ENCODE data around the gene MAPK8IP2.

The MAPK8IP2 gene

DNA sequence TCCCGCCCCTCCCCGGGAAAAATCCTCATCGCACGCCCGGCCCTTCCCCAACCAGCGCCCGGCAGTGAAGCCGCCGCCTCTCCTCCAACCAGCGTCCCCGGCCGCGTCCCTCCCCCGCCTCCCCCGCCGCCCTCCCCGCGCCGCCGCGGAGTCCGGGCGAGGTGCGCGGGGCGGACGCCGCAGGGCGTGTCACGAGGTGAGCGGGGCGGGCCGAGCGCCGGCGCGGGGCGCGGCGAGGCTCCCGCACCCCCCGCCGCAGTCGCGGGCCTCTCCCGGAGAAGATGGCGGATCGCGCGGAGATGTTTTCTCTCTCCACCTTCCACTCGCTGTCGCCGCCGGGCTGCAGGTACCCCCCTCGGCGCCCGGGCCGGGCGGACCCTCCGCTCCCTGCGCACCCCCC lies at the start of gene MAPK8IP2:
Gene MAPK8IP2 (plus strand): TSS at position 256 of the 400 bp plus-strand sequence. CDS start 26 bp downstream, at position 282.
- Histone ChIP-seq H3K9me3 (ENCODE audit: control insufficient read depth, low read length) (no peaks in the 10 kb centered on the region), H3K4me1 (ENCODE audit: control insufficient read depth, insufficient read depth, low read length) (peaks cover 9% of the 10 kb centered on the region), H3K9ac (ENCODE audit: low read length) (no peak within 1 kb of the TSS), H3K4me3 (ENCODE audit: low read length) (no peak within 1 kb of the TSS), H3K36me3 (ENCODE audit: control insufficient read depth, insufficient read depth, low read length, severe bottlenecking) (peaks cover 6% of the 10 kb centered on the region), H3K27me3 (replicated peaks; ENCODE audit: control insufficient read depth, insufficient read depth, low read length) (peaks cover 34% of the 10 kb centered on the region)
- peak; percentile 20 for DNase-seq (ENCODE audit: low read depth)

DNA sequence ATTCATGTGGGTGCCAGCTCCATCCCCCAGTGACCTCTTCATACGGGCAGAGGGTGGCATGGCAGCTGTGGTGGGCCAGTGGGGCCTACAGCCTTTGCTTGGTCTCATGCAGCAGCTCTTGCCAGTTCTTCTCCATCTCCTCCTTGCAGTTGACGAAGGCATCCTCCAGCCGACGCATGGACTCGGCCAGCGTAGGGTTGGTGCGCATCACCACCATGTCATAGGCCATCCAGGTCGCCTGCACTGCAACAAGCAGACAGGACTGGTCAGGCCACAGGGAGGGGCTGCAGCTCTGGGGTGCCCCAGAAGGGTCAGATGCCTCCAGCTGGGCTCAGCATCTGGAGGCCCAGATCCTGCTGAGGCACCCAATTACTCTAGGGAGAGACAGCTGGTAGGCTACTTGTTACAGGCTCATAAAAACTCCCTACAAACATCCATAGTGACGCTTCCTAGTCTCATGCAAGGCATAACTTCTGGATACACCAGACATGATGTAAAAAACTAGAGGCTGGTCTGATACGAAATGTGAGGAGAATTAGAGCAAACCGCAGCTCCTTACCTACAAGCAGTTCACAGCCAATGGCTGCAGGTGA lies 49.3 kb upstream of the MAPK8IP2 start:
- Histone ChIP-seq H3K9ac (ENCODE audit: low read length) (no peak overlapping the region), H3K4me3 (ENCODE audit: low read length) (no peak overlapping the region), H3K27me3 (replicated peaks; ENCODE audit: control insufficient read depth, insufficient read depth, low read length) (peaks cover 24% of the 10 kb centered on the region), H3K4me1 (ENCODE audit: control insufficient read depth, insufficient read depth, low read length) (peaks cover 2% of the 10 kb centered on the region), H3K9me3 (ENCODE audit: control insufficient read depth, low read length) (no peaks in the 10 kb centered on the region), H3K36me3 (ENCODE audit: control insufficient read depth, insufficient read depth, low read length, severe bottlenecking) (no peaks in the 10 kb centered on the region)
- no peak for DNase-seq (ENCODE audit: low read depth)

DNA sequence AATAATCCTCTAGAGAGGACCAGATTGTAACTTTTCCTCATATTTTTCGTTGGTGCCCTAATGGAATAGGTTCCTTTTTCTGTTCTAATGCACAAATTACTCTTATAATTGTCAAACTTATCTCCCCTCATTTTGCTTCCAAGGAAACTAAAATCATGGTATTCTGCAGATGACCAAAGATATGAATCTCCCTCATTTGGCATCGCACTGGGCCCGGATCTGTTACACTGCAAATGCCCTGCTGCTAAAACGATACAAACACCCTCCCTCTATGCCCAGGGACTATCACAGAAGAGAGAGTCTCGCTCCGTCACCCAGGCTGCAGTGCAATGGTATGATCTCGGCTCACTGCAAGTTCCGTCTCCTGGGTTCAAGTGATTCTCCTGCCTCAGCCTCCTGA lies 47.3 kb upstream of the MAPK8IP2 start:
- no peak overlapping the region for H3K4me3 ChIP-seq (ENCODE audit: low read length)
- DNase-seq (ENCODE audit: low read depth), result no peak
- H3K4me1 ChIP-seq (ENCODE audit: control insufficient read depth, insufficient read depth, low read length), result no peaks in the 10 kb centered on the region
- no peak overlapping the region for H3K9ac ChIP-seq (ENCODE audit: low read length)
- H3K36me3 ChIP-seq (ENCODE audit: control insufficient read depth, insufficient read depth, low read length, severe bottlenecking), result no peaks in the 10 kb centered on the region
- peaks cover 18% of the 10 kb centered on the region for H3K27me3 ChIP-seq (replicated peaks; ENCODE audit: control insufficient read depth, insufficient read depth, low read length)
- H3K9me3 ChIP-seq (ENCODE audit: control insufficient read depth, low read length), result no peaks in the 10 kb centered on the region

GRCh38 chr22:50556703-50557102 lies 43.9 kb upstream of the MAPK8IP2 start:
- DNase-seq (ENCODE audit: low read depth), result no peak
- Histone ChIP-seq H3K9me3 (ENCODE audit: control insufficient read depth, low read length) (no peaks in the 10 kb centered on the region), H3K4me3 (ENCODE audit: low read length) (no peak overlapping the region), H3K27me3 (replicated peaks; ENCODE audit: control insufficient read depth, insufficient read depth, low read length) (peaks cover 12% of the 10 kb centered on the region), H3K9ac (ENCODE audit: low read length) (no peak overlapping the region), H3K36me3 (ENCODE audit: control insufficient read depth, insufficient read depth, low read length, severe bottlenecking) (no peaks in the 10 kb centered on the region), H3K4me1 (ENCODE audit: control insufficient read depth, insufficient read depth, low read length) (no peaks in the 10 kb centered on the region)

DNA sequence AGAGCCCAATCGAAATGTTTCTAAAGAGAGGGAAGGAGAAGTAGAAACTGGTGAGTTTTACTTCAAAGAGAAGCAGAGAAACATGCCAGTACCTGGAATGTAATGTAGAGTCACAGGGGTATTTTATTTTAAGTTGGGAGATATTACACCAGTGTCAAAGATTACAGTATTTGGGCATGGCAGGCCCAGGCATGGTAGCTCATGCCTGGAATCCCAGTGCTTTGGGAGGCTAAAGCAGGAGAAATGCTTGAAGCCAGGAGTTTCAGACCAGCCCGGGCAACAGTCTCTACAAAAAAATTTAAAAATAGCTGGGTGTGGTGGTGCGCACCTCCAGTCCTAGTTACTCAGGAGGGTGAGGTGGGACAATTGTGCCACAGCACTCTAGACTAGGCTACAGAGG lies 40.6 kb upstream of the MAPK8IP2 start:
- Histone ChIP-seq H3K4me3 (ENCODE audit: low read length) (no peak overlapping the region), H3K9ac (ENCODE audit: low read length) (no peak overlapping the region), H3K4me1 (ENCODE audit: control insufficient read depth, insufficient read depth, low read length) (peaks cover 16% of the 10 kb centered on the region), H3K36me3 (ENCODE audit: control insufficient read depth, insufficient read depth, low read length, severe bottlenecking) (no peaks in the 10 kb centered on the region), H3K9me3 (ENCODE audit: control insufficient read depth, low read length) (no peaks in the 10 kb centered on the region), H3K27me3 (replicated peaks; ENCODE audit: control insufficient read depth, insufficient read depth, low read length) (peaks cover 5% of the 10 kb centered on the region)
- DNase-seq (ENCODE audit: low read depth), result no peak

DNA sequence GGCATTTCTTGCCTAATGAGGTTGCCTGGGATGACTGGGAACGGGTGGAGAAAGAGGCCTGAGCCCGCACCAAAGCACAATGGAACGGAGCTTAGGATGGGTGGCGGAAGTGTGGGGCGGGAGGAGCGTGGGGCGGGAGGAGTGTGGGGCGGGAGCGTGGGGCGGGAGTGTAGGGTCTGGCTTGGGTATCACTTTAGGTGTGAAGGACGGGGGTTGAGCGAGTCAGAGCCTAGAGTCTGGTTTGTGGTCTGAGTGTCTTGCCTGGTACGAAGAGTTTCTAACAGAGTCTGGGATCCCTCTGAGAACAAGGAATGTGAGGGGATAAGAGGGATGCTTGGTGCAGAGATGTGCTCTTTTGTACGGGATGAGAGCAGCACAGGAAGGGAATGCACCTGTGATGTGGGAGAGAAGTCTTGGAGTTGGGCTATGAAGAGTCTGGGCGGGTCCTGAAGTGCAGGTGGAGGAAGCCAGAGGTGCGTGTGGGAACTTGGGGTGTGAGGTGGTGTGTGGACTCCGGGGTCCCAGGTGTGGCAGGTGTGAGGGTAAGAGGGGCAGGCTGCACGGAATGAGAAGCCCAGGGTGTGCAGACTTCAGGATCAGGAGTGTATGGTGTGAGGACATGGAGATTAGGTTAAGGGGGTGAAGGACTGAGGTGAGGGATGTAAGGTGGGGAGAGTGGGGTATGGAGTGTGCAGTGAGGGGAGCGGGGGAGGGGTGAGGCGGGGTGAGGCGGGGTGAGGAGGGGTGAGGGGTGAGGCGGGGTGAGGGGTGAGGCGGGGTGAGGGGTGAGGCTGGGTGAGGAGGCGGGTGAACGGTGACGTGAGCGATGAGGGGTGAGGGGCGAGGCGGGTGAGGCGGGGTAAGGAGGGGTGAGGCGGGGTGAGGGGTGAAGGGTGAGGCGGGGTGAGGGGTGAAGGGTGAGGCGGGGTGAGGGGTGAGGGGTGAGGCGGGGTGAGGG lies 38.9 kb upstream of the MAPK8IP2 start:
- Histone ChIP-seq H3K9me3 (ENCODE audit: control insufficient read depth, low read length) (no peaks in the 10 kb centered on the region), H3K27me3 (replicated peaks; ENCODE audit: control insufficient read depth, insufficient read depth, low read length) (peaks cover 5% of the 10 kb centered on the region), H3K36me3 (ENCODE audit: control insufficient read depth, insufficient read depth, low read length, severe bottlenecking) (no peaks in the 10 kb centered on the region), H3K4me3 (ENCODE audit: low read length) (no peak overlapping the region), H3K9ac (ENCODE audit: low read length) (no peak overlapping the region), H3K4me1 (ENCODE audit: control insufficient read depth, insufficient read depth, low read length) (peaks cover 21% of the 10 kb centered on the region)
- no peak for DNase-seq (ENCODE audit: low read depth)

DNA sequence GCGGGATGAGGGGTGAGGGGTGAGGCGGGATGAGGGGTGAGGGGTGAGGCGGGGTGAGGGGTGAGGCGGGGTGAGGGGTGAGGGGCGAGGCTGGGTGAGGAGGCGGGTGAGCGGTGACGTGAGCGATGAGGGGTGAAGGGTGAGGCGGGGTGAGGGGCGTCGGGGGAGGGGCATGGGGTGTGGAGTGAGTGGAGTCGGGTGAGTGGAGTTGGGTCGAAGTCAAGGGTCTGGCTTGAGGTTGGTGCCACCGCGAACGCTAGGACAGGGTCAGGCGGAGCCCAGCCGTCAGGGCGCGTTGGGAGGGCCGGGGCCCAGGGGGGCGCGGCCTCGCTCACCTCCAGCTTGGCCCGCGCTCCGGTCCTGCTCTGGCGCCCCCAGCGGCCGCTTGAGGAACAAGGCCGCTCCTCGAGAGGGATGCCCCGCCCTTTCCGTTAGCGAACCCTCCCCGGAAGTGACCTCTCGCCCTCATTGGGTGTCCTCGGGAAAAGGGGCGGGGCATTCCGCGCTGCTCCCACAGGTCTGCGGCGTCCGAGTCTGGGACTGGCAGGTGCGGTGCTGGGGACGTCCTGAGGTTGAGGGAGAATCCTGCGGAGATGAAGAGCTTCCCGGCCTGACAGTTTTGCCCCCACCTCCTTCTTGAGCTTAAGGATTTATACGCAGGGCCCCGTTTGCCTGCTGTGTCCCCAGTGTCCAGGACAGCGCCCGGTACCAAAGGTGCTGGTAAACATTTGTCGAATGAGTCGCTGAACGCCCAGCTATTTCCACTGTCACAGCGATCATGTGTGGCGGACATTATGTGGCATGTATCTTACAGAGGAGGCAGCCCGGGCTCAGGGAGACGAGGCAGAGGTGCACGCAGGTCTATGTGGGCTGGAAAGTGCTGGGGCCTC lies 37.8 kb upstream of the MAPK8IP2 start, which contains the start of gene SYCE3:
Gene SYCE3 (minus strand): TSS at position 397 of the 890 bp plus-strand sequence. CDS start 6,514 bp downstream, outside the sequence.
- Histone ChIP-seq H3K4me3 (ENCODE audit: low read length) (peak within 1 kb of the TSS; percentile 85), H3K36me3 (ENCODE audit: control insufficient read depth, insufficient read depth, low read length, severe bottlenecking) (no peaks in the 10 kb centered on the region), H3K9ac (ENCODE audit: low read length) (peak within 1 kb of the TSS; percentile 86), H3K9me3 (ENCODE audit: control insufficient read depth, low read length) (no peaks in the 10 kb centered on the region), H3K4me1 (ENCODE audit: control insufficient read depth, insufficient read depth, low read length) (peaks cover 21% of the 10 kb centered on the region), H3K27me3 (replicated peaks; ENCODE audit: control insufficient read depth, insufficient read depth, low read length) (peaks cover 5% of the 10 kb centered on the region)
- peak; percentile 99 for DNase-seq (ENCODE audit: low read depth)

DNA sequence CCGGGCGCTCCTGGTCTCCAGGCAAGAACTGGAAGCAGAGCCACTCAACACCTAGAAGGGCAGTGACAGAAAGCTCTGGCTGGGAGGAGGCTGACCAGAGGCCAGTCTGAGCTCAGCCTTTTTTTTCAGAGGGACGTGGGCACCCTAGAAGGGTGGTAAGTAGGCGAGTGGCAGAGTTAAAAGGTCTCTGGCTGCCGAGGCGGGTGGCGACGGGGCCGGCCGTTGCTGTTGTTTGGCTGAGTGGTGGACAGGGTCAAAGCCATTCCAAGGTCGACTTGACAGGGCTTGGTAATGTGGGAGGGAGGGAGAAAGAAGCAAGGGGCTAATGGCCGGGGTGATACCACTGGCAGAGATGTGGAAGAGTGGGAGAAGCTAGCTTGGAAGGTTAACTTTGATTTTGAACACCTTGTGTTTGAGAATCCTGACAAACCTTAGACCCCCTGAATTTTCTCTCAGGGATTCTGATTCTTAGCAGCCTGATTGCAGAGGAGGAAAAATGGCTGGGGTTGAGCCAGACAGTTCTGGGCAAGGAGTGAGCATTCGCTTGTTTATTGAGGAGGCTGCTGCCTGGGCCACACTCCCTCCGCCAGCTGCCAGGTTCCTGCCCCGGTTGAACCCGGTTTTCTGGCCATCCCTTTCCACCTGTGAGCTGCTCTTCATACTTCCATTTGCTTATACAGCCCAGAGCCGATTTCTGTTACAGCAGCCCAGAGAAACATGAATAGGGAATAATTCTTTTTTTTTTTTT lies 37.0 kb upstream of the MAPK8IP2 start:
- H3K27me3 ChIP-seq (replicated peaks; ENCODE audit: control insufficient read depth, insufficient read depth, low read length), result peaks cover 5% of the 10 kb centered on the region
- no peaks in the 10 kb centered on the region for H3K36me3 ChIP-seq (ENCODE audit: control insufficient read depth, insufficient read depth, low read length, severe bottlenecking)
- peak overlapping the region; percentile 85 for H3K4me3 ChIP-seq (ENCODE audit: low read length)
- DNase-seq (ENCODE audit: low read depth), result no peak
- peaks cover 21% of the 10 kb centered on the region for H3K4me1 ChIP-seq (ENCODE audit: control insufficient read depth, insufficient read depth, low read length)
- no peaks in the 10 kb centered on the region for H3K9me3 ChIP-seq (ENCODE audit: control insufficient read depth, low read length)
- H3K9ac ChIP-seq (ENCODE audit: low read length), result peak overlapping the region; percentile 86

- peak overlapping the region; percentile 85 for H3K4me3 ChIP-seq (ENCODE audit: low read length)
- peaks cover under 1% of the 10 kb centered on the region for H3K36me3 ChIP-seq (ENCODE audit: control insufficient read depth, insufficient read depth, low read length, severe bottlenecking)
- DNase-seq (ENCODE audit: low read depth), result no peak
These were observed 36.3 kb upstream of the MAPK8IP2 start for GRCh38 chr22:50564289-50564688.

DNA sequence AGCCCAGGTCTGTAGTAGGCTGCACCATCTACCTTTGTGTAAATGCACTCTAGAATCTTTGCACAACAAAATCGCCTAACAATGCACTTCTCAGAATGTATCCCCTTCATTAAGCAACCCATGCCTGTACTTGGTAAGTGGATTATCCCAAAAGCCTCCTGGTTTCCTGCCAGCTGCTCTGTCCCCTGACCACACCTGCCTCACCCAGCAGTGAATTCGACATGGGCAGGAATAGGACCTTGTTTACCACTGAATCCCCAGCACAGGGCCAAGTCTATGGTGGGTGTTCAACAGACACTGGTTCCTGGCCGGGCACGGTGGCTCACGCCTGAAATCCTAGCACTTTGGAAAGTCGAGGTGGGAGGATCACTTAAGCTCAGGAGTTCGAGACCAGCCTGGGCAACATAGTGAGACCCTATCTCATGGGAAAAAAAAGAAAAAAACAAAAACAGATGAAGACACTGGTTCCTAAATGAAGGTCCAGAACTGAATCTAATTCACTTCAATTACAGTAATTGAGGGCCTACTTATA lies 32.8 kb upstream of the MAPK8IP2 start:
- no peak overlapping the region for H3K9ac ChIP-seq (ENCODE audit: low read length)
- H3K9me3 ChIP-seq (ENCODE audit: control insufficient read depth, low read length), result no peaks in the 10 kb centered on the region
- no peak overlapping the region for H3K4me3 ChIP-seq (ENCODE audit: low read length)
- H3K4me1 ChIP-seq (ENCODE audit: control insufficient read depth, insufficient read depth, low read length), result peaks cover 21% of the 10 kb centered on the region
- no peaks in the 10 kb centered on the region for H3K27me3 ChIP-seq (replicated peaks; ENCODE audit: control insufficient read depth, insufficient read depth, low read length)
- H3K36me3 ChIP-seq (ENCODE audit: control insufficient read depth, insufficient read depth, low read length, severe bottlenecking), result peaks cover 16% of the 10 kb centered on the region
- DNase-seq (ENCODE audit: low read depth), result no peak

More at GRCh38 chr22:50564289-50564688, 36.3 kb upstream of the MAPK8IP2 start:
- Histone ChIP-seq H3K27me3 (replicated peaks; ENCODE audit: control insufficient read depth, insufficient read depth, low read length) (peaks cover 5% of the 10 kb centered on the region), H3K9ac (ENCODE audit: low read length) (peak overlapping the region; percentile 86), H3K4me1 (ENCODE audit: control insufficient read depth, insufficient read depth, low read length) (peaks cover 21% of the 10 kb centered on the region), H3K9me3 (ENCODE audit: control insufficient read depth, low read length) (no peaks in the 10 kb centered on the region)
